ENCODE measurements around the gene NFATC4. TPM values are rescaled to one million over a fixed set of nuclear protein-coding genes. Genes with fewer than 3 reads are reported as not detected.
A peak's percentile ranks its signal among the peaks of the same experiment; 100 is the strongest.
"Not testable (repeated sequence)": the region's sequence is repeated elsewhere in the genome, so short reads cannot be mapped to it uniquely, and the experiment has no call there.

NFATC4 gene
- total RNA-seq, result under 1 TPM in 1 of 2 donors, not detected in 1; 0.66 TPM

GRCh38 chr14:24367514-24368211 lies at the start of gene NFATC4:
TSS of gene NFATC4 (plus strand) at chr14:24368184. CDS start at chr14:24368341, 157 bp downstream.
- Mint-ChIP-seq H3K27ac (no peak within 1 kb of the TSS), H3K27me3 (peaks cover 36% of the 10 kb centered on the region), H3K4me3 (peak within 1 kb of the TSS; percentile 76), H3K36me3 (ENCODE audit: low read depth) (no peaks in the 10 kb centered on the region), H3K9me3 (no peaks in the 10 kb centered on the region), H3K4me1 (peaks cover 6% of the 10 kb centered on the region)
- ATAC-seq (replicated peaks), result no peak

DNA sequence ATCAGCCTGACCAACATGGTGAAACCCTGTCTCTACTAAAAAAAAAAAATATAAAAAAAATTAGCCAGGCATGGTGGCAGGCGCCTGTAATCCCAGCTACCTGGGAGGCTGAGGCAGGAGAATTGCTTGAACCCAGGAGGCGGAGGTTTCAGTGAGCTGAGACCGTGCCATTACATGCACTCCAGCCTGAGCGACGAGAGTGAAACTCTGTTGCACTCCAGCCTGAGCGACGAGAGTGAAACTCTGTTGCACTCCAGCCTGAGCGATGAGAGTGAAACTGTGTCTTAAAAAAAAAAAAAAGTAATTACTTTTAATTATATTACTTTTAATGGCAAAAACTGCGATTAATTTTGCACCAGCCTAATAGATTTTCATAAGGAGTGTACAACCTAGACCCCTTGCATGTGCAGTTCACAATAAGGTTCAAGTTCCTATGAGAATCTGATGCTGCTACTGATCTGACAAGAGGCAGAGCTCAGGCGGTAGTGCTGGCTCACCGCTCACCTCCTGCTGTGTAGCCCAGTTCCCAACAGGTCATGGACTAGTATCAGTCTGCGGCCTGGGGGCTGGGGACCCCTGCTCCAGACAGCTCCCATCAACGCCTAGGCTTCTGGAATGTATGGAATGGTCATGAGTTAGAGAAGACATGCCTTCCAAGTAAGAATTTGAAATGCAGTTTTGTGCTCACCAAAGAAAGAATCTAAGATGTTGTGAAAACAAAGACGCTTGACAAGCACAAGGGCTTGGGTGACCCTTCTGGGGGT lies 46.6 kb upstream of the NFATC4 start:
- Mint-ChIP-seq H3K9me3 (no peaks in the 10 kb centered on the region), H3K4me3 (no peak overlapping the region), H3K36me3 (ENCODE audit: low read depth) (no peaks in the 10 kb centered on the region), H3K4me1 (peaks cover 14% of the 10 kb centered on the region), H3K27me3 (peaks cover 4% of the 10 kb centered on the region), H3K27ac (no peak overlapping the region)
- ATAC-seq (replicated peaks), result no peak

- Mint-ChIP-seq H3K4me1 (peaks cover 7% of the 10 kb centered on the region), H3K27me3 (peaks cover 4% of the 10 kb centered on the region), H3K27ac (no peak overlapping the region), H3K4me3 (no peak overlapping the region), H3K36me3 (ENCODE audit: low read depth) (no peaks in the 10 kb centered on the region), H3K9me3 (no peaks in the 10 kb centered on the region)
- ATAC-seq (replicated peaks), result no peak
Observed at GRCh38 chr14:24322672-24323071, 45.3 kb upstream of the NFATC4 start.

GRCh38 chr14:24323341-24323740 lies 44.6 kb upstream of the NFATC4 start:
- peaks cover 4% of the 10 kb centered on the region for H3K4me1 Mint-ChIP-seq
- ATAC-seq (replicated peaks), result no peak
- no peaks in the 10 kb centered on the region for H3K9me3 Mint-ChIP-seq
- no peaks in the 10 kb centered on the region for H3K36me3 Mint-ChIP-seq (ENCODE audit: low read depth)
- no peak overlapping the region for H3K27ac Mint-ChIP-seq
- H3K27me3 Mint-ChIP-seq, result peaks cover 4% of the 10 kb centered on the region
- no peak overlapping the region for H3K4me3 Mint-ChIP-seq

- Mint-ChIP-seq H3K4me1 (peaks cover 10% of the 10 kb centered on the region), H3K27ac (no peak overlapping the region), H3K36me3 (ENCODE audit: low read depth) (no peaks in the 10 kb centered on the region), H3K9me3 (no peaks in the 10 kb centered on the region), H3K27me3 (peaks cover 4% of the 10 kb centered on the region), H3K4me3 (no peak overlapping the region)
- no peak for ATAC-seq (replicated peaks)
Observed at GRCh38 chr14:24324024-24324423, 44.0 kb upstream of the NFATC4 start.

DNA sequence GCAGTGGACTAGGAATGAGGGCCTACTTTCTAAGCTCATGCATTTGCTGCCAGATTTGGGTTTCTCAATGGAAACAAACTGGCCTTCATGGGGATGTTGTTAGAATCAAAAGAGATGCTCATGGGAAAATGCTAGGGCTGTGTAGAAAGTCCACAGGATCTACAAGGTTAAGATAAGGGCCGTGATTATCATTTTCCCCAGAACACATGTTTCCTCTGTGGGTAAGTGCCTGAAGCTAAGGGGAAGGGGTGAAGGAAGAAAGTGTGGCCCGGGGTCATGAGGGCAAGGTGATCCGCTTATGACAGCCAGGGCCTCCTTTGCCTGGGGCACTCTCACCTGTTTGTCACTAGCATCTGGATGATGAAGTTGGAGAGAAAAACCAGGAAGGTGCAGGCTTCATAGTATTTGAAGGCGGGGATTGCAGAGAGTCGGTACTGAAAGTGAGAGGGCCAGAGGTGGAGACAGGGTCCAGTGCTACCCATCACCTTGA lies 42.9 kb upstream of the NFATC4 start:
- H3K27me3 Mint-ChIP-seq, result no peaks in the 10 kb centered on the region
- H3K9me3 Mint-ChIP-seq, result no peaks in the 10 kb centered on the region
- no peak for ATAC-seq (replicated peaks)
- no peak overlapping the region for H3K4me3 Mint-ChIP-seq
- H3K4me1 Mint-ChIP-seq, result peaks cover 6% of the 10 kb centered on the region
- no peaks in the 10 kb centered on the region for H3K36me3 Mint-ChIP-seq (ENCODE audit: low read depth)
- H3K27ac Mint-ChIP-seq, result no peak overlapping the region

DNA sequence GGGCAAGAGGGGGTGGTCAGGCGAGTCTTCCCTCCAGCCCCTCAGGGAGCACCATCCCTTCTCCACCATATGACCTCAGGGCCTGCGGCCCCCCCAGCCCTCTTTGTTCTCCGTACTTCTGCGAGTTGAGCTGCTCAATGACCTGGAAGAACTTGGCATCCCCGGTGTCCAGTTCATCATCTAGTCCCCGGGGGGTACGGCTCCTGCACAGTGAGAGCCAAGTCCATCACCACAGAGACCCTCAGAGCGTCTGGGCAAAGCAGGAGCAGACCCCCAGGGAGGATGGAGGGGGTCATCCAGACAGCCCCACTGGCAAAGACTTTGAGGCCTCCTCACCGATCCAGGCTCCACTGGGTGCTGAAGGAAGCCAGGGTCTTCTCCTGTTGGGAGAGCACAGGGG lies 42.0 kb upstream of the NFATC4 start:
- Mint-ChIP-seq H3K27me3 (peaks cover 5% of the 10 kb centered on the region), H3K4me3 (no peak overlapping the region), H3K36me3 (ENCODE audit: low read depth) (no peaks in the 10 kb centered on the region), H3K9me3 (no peaks in the 10 kb centered on the region), H3K27ac (no peak overlapping the region), H3K4me1 (peaks cover 10% of the 10 kb centered on the region)
- ATAC-seq (replicated peaks), result no peak

GRCh38 chr14:24327303-24327702 lies 40.7 kb upstream of the NFATC4 start:
- Mint-ChIP-seq H3K27me3 (peaks cover 7% of the 10 kb centered on the region), H3K9me3 (no peaks in the 10 kb centered on the region), H3K27ac (no peak overlapping the region), H3K4me3 (no peak overlapping the region), H3K36me3 (ENCODE audit: low read depth) (peaks cover 5% of the 10 kb centered on the region), H3K4me1 (peaks cover 14% of the 10 kb centered on the region)
- no peak for ATAC-seq (replicated peaks)

GRCh38 chr14:24327914-24328313 lies 40.1 kb upstream of the NFATC4 start:
- peaks cover 20% of the 10 kb centered on the region for H3K4me1 Mint-ChIP-seq
- H3K4me3 Mint-ChIP-seq; H3K27me3 Mint-ChIP-seq; H3K36me3 Mint-ChIP-seq (ENCODE audit: low read depth); H3K27ac Mint-ChIP-seq; H3K9me3 Mint-ChIP-seq; ATAC-seq (replicated peaks): not testable (repeated sequence)

DNA sequence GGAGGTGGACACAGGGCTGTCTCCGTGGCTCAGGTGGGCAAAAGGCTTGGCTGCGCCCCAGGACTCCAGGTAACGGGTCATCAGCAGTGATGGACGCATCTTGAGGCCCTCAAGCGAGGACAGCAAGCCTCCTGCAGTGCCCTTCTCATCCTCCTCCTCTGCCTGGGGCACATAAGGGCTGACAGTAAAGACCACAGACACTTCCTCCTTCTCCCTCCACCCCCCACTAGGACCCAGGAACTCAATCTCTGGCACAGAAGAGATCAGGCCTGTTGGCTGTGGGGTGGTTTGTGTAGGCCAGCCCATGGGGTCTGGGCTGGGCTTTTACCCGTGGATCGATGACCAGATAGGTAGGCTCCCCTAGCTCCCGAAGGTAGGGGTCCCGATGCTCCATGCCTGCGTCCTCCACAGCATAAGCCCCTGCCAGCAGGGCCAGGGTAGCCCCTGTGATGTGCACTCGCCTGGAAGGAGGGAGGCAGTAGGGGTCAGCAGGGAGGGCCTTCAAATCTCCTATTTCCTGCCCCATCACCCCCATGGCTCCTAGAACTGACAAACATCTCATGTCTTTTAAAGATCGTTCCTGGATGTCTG lies 38.8 kb upstream of the NFATC4 start:
- no peak for ATAC-seq (replicated peaks)
- Mint-ChIP-seq H3K4me3 (no peak overlapping the region), H3K4me1 (peaks cover 20% of the 10 kb centered on the region), H3K36me3 (ENCODE audit: low read depth) (peaks cover 6% of the 10 kb centered on the region), H3K27ac (peak overlapping the region; percentile 74), H3K9me3 (no peaks in the 10 kb centered on the region), H3K27me3 (peaks cover 9% of the 10 kb centered on the region)

DNA sequence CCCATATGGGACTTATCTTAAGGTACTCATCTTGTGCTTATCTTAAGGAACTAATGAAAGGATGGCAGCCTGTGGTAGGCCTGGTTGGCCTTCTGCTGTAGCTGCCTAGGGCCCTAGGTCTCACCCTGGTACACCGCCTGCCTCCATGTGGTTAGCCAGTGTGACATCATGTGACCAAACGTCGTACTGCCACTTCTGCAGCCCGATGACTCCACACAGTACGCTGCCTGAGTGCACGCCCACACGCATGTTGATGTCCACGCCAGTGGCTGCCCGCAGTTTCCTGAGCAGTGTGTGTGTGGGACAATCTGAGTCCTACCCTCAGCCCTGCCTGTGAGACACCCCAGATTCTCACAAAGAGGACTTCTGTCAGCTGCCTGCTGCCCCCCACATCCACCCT lies 38.2 kb upstream of the NFATC4 start:
- Mint-ChIP-seq H3K27me3 (peaks cover 9% of the 10 kb centered on the region), H3K27ac (peak overlapping the region; percentile 31), H3K9me3 (no peaks in the 10 kb centered on the region), H3K4me1 (peaks cover 20% of the 10 kb centered on the region), H3K4me3 (no peak overlapping the region), H3K36me3 (ENCODE audit: low read depth) (peaks cover 7% of the 10 kb centered on the region)
- peak; percentile 82 for ATAC-seq (replicated peaks)

DNA sequence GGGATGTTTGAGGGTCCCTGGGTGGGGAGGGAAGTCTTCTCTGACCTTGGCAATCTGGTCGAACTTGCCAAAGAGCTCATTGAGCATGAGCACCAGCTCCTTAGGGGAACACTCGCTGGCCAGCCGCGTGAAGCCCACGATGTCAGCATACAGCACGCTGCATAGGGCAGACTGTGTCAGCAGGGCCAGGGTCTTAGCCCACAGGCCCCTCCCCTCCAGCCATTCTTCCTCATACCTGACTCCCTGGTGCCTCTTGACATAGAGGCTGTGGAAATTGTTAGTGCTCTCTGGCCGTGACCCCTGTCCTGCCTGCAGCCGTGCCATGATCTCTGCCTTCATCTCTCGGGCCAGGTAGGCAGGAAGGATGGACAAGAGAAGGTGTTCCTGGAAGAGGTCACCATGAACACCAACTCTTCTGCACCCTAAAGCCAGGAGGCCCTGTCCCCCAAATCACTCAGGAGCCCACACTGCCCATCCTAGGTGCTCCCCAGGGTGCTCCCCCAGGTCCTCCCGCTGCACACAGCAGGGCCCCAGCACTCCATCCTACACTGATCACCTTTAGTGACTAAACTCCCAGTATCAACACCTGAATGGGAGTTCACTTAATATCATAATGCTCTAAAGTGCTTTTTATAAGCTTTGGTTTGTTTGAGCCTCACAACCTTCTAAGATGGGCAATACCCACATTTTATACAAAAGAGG lies 36.9 kb upstream of the NFATC4 start:
- peaks cover 15% of the 10 kb centered on the region for H3K27me3 Mint-ChIP-seq
- H3K36me3 Mint-ChIP-seq (ENCODE audit: low read depth), result peaks cover 18% of the 10 kb centered on the region
- H3K4me3 Mint-ChIP-seq, result peak overlapping the region; percentile 90
- H3K27ac Mint-ChIP-seq, result no peak overlapping the region
- H3K4me1 Mint-ChIP-seq, result peaks cover 20% of the 10 kb centered on the region
- no peaks in the 10 kb centered on the region for H3K9me3 Mint-ChIP-seq
- no peak for ATAC-seq (replicated peaks)

GRCh38 chr14:24331731-24332267 lies 36.2 kb upstream of the NFATC4 start:
- Mint-ChIP-seq H3K27me3 (peaks cover 15% of the 10 kb centered on the region), H3K4me3 (peak overlapping the region; percentile 90), H3K27ac (peak overlapping the region; percentile 77), H3K36me3 (ENCODE audit: low read depth) (peaks cover 25% of the 10 kb centered on the region), H3K4me1 (peaks cover 20% of the 10 kb centered on the region), H3K9me3 (no peaks in the 10 kb centered on the region)
- ATAC-seq (replicated peaks), result no peak

Data from activated T-helper 17 cell treated with anti-CD3 and anti-CD28 coated beads, Interleukin-2, amount 50 U/mL, for 72 hours (primary cell).